Breast epithelium (tissue), 3 donors: ENCODE measurements around the gene POC1A.

Experiments used
- POLR2A ChIP-seq: fragments of 450-650 bp; IDR thresholded peaks from one replicate; pipeline ENCODE4 v1.6.1; 2016; ENCODE audit warnings: antibody characterized with exemption, mild to moderate bottlenecking, moderate library complexity
- TF ChIP-seq, protein P1 (sequence below), 3 donors: fragments of 450-650 bp; IDR thresholded peaks; one replicate each; pipeline ENCODE4 v1.5.1; 2016 to 2017; ENCODE audit warnings: antibody characterized with exemption in 3 of 3, mild to moderate bottlenecking in 3 of 3, moderate library complexity in 3 of 3

- no peak for TF ChIP-seq POLR2A
- TF ChIP-seq, protein P1, sequence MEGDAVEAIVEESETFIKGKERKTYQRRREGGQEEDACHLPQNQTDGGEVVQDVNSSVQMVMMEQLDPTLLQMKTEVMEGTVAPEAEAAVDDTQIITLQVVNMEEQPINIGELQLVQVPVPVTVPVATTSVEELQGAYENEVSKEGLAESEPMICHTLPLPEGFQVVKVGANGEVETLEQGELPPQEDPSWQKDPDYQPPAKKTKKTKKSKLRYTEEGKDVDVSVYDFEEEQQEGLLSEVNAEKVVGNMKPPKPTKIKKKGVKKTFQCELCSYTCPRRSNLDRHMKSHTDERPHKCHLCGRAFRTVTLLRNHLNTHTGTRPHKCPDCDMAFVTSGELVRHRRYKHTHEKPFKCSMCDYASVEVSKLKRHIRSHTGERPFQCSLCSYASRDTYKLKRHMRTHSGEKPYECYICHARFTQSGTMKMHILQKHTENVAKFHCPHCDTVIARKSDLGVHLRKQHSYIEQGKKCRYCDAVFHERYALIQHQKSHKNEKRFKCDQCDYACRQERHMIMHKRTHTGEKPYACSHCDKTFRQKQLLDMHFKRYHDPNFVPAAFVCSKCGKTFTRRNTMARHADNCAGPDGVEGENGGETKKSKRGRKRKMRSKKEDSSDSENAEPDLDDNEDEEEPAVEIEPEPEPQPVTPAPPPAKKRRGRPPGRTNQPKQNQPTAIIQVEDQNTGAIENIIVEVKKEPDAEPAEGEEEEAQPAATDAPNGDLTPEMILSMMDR (IDR thresholded peaks at IDR 0.05) = no peak
Measured at GRCh38 chr3:52181543-52181942, 27.3 kb upstream of the POC1A start.
